Stimulated activated CD4-positive, alpha-beta T cell treated with anti-CD3 and anti-CD28 coated beads, Interleukin-2, amount 100 ng/mL, for 24 hours (primary cell): ENCODE data around the gene PDHX.
"Not testable (repeated sequence)": the region's sequence is repeated elsewhere in the genome, so short reads cannot be mapped to it uniquely, and the experiment has no call there.

Experiments used
- DNase-seq, 2 donors: peaks; one replicate each; pipeline ENCODE4 v3.0.0-alpha.2; 2020

The PDHX gene

GRCh38 chr11:34916015-34916842, at the start of gene PDHX, which contains the start of gene APIP:
Gene PDHX, plus strand, starts transcription at chr11:34916618. Its CDS starts 38 bp downstream, at chr11:34916656.
Gene APIP, minus strand, starts transcription at chr11:34916379. Its CDS starts 95 bp downstream, at chr11:34916284.
- DNase-seq, result peak; percentile 99 to 100

- DNase-seq, result no peak
Observed at GRCh38 chr11:34869425-34869824, 47.0 kb upstream of the PDHX start.

- DNase-seq, result no peak
Observed at GRCh38 chr11:34870548-34871196, 45.7 kb upstream of the PDHX start.

GRCh38 chr11:34874202-34874601, 42.2 kb upstream of the PDHX start:
- no peak for DNase-seq

- no peak for DNase-seq
Observed at GRCh38 chr11:34877375-34877975, 38.9 kb upstream of the PDHX start.

GRCh38 chr11:34881900-34882299, 34.5 kb upstream of the PDHX start:
- DNase-seq, result no peak

- DNase-seq, result no peak
Observed at GRCh38 chr11:34886609-34887008, 29.8 kb upstream of the PDHX start.

GRCh38 chr11:34887260-34887659, 29.2 kb upstream of the PDHX start:
- no peak for DNase-seq

GRCh38 chr11:34890089-34890488, 26.3 kb upstream of the PDHX start:
- DNase-seq, result no peak

GRCh38 chr11:34890812-34891211, 25.6 kb upstream of the PDHX start:
- no peak for DNase-seq

GRCh38 chr11:34891611-34892010, 24.8 kb upstream of the PDHX start:
- DNase-seq, result no peak

GRCh38 chr11:34893416-34893815, 23.0 kb upstream of the PDHX start:
- no peak for DNase-seq

GRCh38 chr11:34896191-34896590, 20.2 kb upstream of the PDHX start:
- DNase-seq, result not testable (repeated sequence)

GRCh38 chr11:34897171-34897870, 19.1 kb upstream of the PDHX start:
- DNase-seq, result no peak

GRCh38 chr11:34898474-34898873, 17.9 kb upstream of the PDHX start:
- DNase-seq, result no peak

GRCh38 chr11:34899633-34900016, 16.8 kb upstream of the PDHX start:
- peak in 1 of 2 donors; percentile 17 for DNase-seq

- no peak for DNase-seq
Observed at GRCh38 chr11:34904421-34904955, 11.9 kb upstream of the PDHX start.

GRCh38 chr11:34905666-34906065, 10.8 kb upstream of the PDHX start:
- no peak for DNase-seq

- DNase-seq, result no peak
Observed at GRCh38 chr11:34907934-34908593, 8.4 kb upstream of the PDHX start.

GRCh38 chr11:34909415-34909814, 7.0 kb upstream of the PDHX start:
- no peak for DNase-seq

GRCh38 chr11:34909955-34910354, 6.5 kb upstream of the PDHX start:
- DNase-seq, result no peak

GRCh38 chr11:34910817-34911216, 5.6 kb upstream of the PDHX start:
- DNase-seq, result no peak
